ENCODE measurements around the gene SLC26A1.
"Not testable (repeated sequence)": the region's sequence is repeated elsewhere in the genome, so short reads cannot be mapped to it uniquely, and the experiment has no call there.

SLC26A1 gene

DNA sequence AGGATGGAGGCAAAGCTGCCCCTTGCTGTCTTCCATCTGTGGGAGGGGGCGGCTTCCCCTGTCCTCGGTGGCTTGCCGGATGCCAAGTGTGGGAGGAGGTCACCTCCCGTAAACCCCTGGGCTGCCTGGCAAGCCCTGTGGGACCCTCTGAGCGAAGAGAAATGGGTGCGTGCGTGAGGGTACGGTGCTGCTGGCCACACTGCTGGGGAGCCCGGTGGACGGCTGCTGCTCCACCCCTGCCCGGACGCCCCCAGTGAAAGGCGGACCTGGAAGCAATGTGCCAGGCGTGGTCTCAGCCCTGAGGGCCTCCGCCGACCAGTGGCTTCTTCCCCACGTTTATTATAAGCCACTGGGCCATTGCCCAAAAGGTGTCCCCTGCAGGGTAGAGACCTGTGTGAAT, 10.9 kb downstream of the SLC26A1 start:
- Histone ChIP-seq H3K36me3 (ENCODE audit: insufficient read depth, low read depth, low read length) (no peaks in the 10 kb centered on the region), H3K9ac (ENCODE audit: low read depth, low read length) (no peak overlapping the region), H3K4me1 (ENCODE audit: insufficient read depth, low read length) (peaks cover 6% of the 10 kb centered on the region; the same call in 1 of the 2 replicates), H3K4me3 (ENCODE audit: low read length) (no peak overlapping the region), H3K27me3 (ENCODE audit: insufficient read depth, low read length) (peaks cover 38% of the 10 kb centered on the region), H3K27ac (ENCODE audit: low read length) (no peak overlapping the region), H3K9me3 (ENCODE audit: insufficient read depth, low read depth, low read length) (no peaks in the 10 kb centered on the region)

DNA sequence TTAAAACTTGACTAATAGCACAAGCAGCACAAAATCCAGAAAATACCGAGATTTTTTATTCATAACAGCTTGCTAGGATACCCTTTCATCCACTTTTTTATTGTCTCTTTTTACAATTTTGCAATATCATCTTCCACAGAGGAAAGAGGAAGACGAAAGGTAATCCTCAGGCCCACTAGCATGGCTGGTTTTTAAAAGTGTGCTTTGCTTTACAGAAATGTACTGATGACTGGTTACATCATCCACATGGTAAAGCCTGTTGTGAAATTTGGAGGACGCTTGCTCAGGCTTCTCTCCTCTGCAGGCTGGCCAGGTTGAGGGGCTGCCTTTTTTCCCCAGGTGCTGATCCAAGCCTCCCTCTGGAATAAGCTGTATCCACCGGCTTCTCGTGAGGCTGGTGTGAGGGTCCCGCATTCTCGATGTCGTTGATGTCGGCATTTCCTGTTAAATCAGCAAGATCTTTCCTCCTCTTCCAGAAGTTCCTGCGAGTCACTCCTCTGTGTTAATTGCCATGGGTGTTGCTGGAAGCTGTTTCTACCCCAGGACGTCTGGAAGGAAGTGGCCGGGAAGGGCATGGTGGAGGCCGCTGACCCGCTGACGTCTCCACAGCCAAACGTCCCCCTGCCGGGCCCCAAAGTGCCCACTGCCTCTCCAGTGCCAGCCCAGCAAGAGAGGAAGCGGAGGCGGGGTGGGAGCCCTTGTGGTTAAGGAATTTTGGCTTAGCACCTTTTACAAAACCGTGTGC, 14.1 kb downstream of the SLC26A1 start:
- Histone ChIP-seq H3K27ac (ENCODE audit: low read length) (no peak overlapping the region), H3K4me3 (ENCODE audit: low read length) (no peak overlapping the region), H3K4me1 (ENCODE audit: insufficient read depth, low read length) (no peaks in the 10 kb centered on the region), H3K9ac (ENCODE audit: low read depth, low read length) (no peak overlapping the region), H3K9me3 (ENCODE audit: insufficient read depth, low read depth, low read length) (no peaks in the 10 kb centered on the region), H3K27me3 (ENCODE audit: insufficient read depth, low read length) (peaks cover 16% of the 10 kb centered on the region), H3K36me3 (ENCODE audit: insufficient read depth, low read depth, low read length) (no peaks in the 10 kb centered on the region)

DNA sequence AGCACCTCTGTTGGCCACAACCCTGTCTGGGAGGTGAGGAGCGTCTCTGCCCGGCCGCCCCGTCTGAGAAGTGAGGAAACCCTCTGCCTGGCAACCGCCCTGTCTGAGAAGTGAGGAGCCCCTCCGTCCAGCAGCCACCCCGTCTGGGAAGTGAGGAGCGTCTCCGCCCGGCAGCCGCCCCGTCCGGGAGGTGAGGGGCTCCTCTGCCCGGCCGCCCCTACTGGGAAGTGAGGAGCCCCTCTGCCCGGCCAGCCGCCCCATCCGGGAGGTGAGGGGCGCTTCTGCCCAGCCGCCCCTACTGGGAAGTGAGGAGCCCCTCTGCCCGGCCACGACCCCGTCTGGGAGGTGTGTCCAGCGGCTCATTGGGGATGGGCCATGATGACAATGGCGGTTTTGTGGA, 17.2 kb downstream of the SLC26A1 start:
- H3K27me3 ChIP-seq (ENCODE audit: insufficient read depth, low read length): peaks cover 33% of the 10 kb centered on the region
- H3K27ac ChIP-seq (ENCODE audit: low read length); H3K4me3 ChIP-seq (ENCODE audit: low read length); H3K9me3 ChIP-seq (ENCODE audit: insufficient read depth, low read depth, low read length); H3K36me3 ChIP-seq (ENCODE audit: insufficient read depth, low read depth, low read length); H3K4me1 ChIP-seq (ENCODE audit: insufficient read depth, low read length); H3K9ac ChIP-seq (ENCODE audit: low read depth, low read length): not testable (repeated sequence)

DNA sequence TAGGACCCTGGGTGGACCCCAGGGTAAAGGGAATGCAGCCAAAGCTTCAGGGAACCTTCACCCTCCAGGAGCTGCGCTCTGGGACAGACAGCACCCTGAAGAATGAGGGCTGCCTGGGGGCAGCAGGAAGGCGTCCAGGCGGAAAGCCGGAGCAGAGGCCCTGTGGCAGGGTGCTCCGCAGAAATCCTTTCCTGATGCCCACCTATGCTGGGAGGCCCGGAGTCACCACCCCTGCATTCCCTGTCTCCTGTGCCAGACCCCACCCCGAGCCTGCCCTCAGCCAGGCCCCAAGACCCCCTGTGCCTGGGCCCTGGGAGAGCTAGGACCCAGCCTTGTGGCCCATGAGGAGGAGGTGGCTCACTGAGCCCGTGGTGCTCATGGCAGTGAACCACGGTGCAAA, 18.5 kb downstream of the SLC26A1 start:
- Histone ChIP-seq H3K36me3 (ENCODE audit: insufficient read depth, low read depth, low read length) (no peaks in the 10 kb centered on the region), H3K9me3 (ENCODE audit: insufficient read depth, low read depth, low read length) (no peaks in the 10 kb centered on the region), H3K9ac (ENCODE audit: low read depth, low read length) (no peak overlapping the region), H3K4me1 (ENCODE audit: insufficient read depth, low read length) (no peaks in the 10 kb centered on the region), H3K27ac (ENCODE audit: low read length) (no peak overlapping the region), H3K4me3 (ENCODE audit: low read length) (no peak overlapping the region), H3K27me3 (ENCODE audit: insufficient read depth, low read length) (peaks cover 45% of the 10 kb centered on the region)

DNA sequence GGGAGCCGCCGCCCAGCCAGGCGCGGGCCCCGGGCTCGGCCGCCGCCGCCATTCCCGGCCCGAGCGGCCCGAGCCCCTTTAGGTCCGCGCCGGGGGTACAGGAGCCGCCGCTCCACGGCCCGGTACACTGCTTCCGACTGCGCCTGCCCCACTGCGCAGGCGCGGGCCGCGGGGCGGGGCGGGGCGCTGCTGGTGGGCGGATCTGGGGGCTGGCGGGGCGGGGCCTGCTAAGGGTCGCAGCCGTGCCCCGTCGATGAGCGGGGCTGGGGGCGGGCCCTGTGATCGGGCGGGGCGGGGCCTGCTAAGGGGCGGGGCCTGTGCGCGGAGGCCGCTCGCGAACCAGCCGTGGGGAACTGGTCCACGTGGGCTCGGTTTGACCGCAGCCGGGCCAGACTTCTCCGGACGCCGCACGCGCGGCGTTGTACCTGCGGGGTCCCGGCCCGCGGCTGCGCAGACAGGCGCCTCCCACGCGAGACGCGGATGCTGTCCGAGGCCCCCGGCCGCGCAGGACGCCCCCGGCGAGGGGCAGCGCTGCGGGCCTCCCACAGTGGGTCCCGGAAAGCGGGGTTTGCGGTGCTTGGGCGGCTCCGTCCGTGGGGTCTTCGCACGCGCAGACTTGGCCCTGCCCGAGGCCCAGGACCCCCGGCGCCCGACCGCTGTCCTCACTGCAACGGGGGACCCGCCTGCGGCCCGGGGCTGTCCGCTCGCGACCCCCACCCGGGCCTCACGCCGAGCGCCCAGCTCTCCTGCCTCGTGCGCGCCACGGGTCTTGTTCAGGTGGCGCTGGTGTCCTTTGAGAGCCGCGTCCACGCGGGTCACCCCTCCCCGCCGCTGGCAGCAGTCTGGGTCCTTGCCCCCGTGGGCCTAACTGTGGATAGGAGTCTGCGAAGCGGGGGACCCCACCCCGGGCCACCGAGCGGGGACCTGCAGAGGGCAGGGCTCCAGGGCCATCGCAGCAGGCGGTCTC, 19.5 kb downstream of the SLC26A1 start, which contains the start of gene DGKQ:
Gene DGKQ (minus strand): TSS at position 139 of the 967 bp plus-strand sequence. CDS start 87 bp downstream, at position 52.
- H3K9me3 ChIP-seq (ENCODE audit: insufficient read depth, low read depth, low read length): no peaks in the 10 kb centered on the region
- H3K4me1 ChIP-seq (ENCODE audit: insufficient read depth, low read length): no peaks in the 10 kb centered on the region
- H3K4me3 ChIP-seq (ENCODE audit: low read length): peak within 1 kb of the TSS; percentile 66; the same call in 1 of the 2 replicates
- H3K9ac ChIP-seq (ENCODE audit: low read depth, low read length): no peak within 1 kb of the TSS
- no peaks in the 10 kb centered on the region for H3K36me3 ChIP-seq (ENCODE audit: insufficient read depth, low read depth, low read length)
- H3K27ac ChIP-seq (ENCODE audit: low read length): no peak within 1 kb of the TSS
- H3K27me3 ChIP-seq (ENCODE audit: insufficient read depth, low read length): peaks cover 51% of the 10 kb centered on the region

DNA sequence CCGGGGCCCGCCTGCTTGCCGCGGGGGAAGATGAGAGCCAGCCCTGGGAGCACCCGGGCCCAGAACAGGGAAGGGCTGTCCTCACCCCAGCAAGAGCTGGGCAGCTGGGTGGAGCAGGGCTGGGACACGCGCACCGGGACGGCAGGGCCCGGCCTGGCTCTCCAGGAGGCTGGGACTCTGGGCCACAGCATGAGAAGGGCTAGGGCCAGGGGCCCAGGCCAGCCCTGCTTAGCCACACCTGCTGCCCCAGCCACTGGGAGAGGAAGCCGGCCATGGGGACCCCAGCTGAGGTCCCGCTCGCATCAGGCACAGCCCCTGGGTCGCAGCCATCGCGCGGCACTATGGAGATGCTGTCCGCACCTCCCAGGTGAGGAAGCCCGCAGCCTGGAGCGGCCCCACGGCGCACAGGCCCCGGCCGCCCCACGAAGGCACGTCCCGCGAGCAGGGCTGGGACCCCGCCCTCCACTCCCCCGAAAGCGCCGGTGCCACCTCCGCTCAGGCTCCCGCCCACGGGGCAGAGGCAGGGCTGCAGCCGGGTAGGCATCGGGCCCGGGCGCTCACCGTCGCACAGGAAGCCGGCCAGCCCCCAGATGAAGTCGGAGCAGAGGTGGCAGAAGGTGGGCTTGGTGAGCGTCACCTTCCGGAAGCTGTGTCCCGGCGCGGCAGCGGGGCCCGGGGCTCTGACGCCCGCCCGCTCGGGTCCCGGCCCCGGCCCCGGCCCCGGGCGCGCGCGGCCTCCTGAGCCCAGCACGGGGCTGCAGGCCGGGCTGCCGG, 20.4 kb downstream of the SLC26A1 start:
- Histone ChIP-seq H3K4me1 (ENCODE audit: insufficient read depth, low read length) (no peaks in the 10 kb centered on the region), H3K9me3 (ENCODE audit: insufficient read depth, low read depth, low read length) (no peaks in the 10 kb centered on the region), H3K27ac (ENCODE audit: low read length) (no peak overlapping the region), H3K27me3 (ENCODE audit: insufficient read depth, low read length) (peaks cover 57% of the 10 kb centered on the region), H3K4me3 (ENCODE audit: low read length) (peak overlapping the region; percentile 66; the same call in 1 of the 2 replicates), H3K36me3 (ENCODE audit: insufficient read depth, low read depth, low read length) (no peaks in the 10 kb centered on the region), H3K9ac (ENCODE audit: low read depth, low read length) (no peak overlapping the region)

DNA sequence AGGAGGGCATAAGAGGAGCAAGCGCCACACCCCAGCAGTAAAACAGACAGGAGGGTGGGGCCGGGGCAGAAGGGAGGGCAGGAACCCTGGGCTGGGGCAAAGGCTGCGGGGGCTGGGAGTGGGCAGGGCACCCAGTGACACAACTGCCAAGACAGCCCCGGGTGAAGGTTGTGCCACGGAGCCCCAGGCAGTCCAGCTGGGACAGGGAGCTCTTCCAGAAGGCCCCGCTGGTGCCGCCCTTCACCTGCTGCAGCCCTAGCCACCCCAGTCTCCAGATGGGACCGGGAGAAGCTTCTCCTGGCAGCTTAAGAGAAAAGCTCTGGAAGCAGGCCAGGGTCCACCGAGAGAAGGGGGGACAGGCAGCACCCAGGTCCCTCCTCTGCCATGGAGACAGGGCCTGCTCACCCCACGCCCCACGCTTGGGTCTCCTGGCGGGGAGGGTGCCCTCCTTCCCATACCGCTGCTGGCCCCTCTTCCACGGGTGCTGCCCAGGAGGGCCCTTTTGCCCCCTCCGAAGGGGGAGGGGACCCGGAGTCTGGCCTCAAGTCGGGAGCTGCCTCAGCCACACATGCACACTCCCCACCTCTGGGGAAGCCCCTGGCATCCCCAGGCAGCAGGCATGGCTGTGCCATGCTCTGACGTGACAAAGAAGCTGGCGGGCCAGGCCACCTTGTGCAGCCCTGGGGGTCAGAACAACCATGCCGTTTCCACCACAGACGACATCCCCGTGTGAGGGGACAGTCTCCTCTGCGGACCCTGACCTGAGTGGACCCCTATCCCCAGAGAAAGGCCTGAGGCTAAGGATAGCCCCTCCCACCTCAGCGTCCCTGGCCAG, 21.3 kb downstream of the SLC26A1 start:
- Histone ChIP-seq H3K9ac (ENCODE audit: low read depth, low read length) (no peak overlapping the region), H3K27me3 (ENCODE audit: insufficient read depth, low read length) (peaks cover 67% of the 10 kb centered on the region), H3K27ac (ENCODE audit: low read length) (no peak overlapping the region), H3K4me1 (ENCODE audit: insufficient read depth, low read length) (no peaks in the 10 kb centered on the region), H3K36me3 (ENCODE audit: insufficient read depth, low read depth, low read length) (no peaks in the 10 kb centered on the region), H3K4me3 (ENCODE audit: low read length) (no peak overlapping the region; the same call in 1 of the 2 replicates), H3K9me3 (ENCODE audit: insufficient read depth, low read depth, low read length) (no peaks in the 10 kb centered on the region)

DNA sequence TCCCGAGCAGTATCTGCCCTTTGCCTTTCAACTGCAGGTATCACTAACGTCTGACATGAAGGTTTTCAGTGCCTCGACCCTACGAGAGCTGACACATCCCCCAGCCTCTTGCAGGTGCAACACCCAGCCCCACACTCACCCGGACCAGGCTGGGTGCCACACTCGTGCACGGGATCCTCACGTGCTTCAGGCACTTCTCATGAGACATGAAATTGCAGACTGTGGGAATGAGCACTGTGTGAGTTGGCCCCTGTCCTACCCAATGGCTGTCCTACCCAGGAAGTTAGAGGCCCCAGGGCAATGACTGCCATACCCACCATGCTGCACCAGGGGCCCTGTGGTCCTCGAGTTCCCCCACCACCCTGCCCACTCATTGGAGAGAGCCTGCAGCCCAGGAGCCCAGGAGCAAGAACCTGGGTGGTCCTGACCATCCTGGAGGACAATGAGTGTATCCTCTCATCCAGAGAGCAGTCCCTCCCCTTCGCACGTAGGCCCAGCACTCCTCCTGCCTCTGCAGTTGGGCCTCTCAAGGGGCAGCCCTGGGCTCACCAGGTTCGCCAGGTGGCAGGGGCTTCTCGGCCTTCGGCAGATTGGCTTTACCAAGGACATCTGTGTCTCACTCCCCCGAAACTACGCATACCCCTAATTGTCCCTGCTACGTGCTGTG, 22.2 kb downstream of the SLC26A1 start:
- Histone ChIP-seq H3K9ac (ENCODE audit: low read depth, low read length) (no peak overlapping the region), H3K27ac (ENCODE audit: low read length) (no peak overlapping the region), H3K27me3 (ENCODE audit: insufficient read depth, low read length) (peaks cover 67% of the 10 kb centered on the region), H3K36me3 (ENCODE audit: insufficient read depth, low read depth, low read length) (no peaks in the 10 kb centered on the region), H3K4me1 (ENCODE audit: insufficient read depth, low read length) (no peaks in the 10 kb centered on the region), H3K9me3 (ENCODE audit: insufficient read depth, low read depth, low read length) (no peaks in the 10 kb centered on the region), H3K4me3 (ENCODE audit: low read length) (no peak overlapping the region)

DNA sequence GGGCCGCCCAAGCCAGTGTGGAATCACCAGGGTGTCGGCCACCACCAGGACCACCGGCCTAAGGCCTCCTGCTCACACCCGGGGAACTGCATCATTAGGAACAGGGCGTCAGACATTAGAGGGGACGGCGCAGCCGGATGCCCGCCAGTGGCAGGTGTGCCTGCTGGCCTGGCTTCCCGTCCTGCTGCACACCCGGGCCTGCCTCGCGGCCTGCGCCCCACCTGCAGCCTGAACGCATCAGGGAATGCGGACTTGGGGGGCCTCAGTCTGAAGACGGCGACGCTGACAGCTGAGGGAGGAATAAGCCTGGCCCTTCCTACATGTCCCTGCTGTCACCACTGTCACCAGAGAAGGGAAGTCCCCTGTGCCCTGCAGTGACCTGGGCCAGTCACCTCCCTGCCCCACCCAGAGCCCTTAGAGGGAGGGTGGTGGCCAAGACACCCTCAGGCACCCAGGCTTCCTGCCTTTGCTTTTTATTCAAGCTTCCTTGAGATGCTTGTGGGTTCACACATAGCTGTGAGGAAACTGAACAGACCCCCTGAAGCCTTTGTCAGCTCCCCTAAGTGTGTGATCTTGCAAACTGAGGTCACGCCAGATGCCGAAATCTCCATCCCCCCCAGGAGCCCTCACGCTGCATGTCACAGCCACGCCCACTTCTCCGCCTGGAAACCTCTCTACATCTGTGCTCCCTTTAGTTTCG, 23.0 kb downstream of the SLC26A1 start:
- Histone ChIP-seq H3K36me3 (ENCODE audit: insufficient read depth, low read depth, low read length) (no peaks in the 10 kb centered on the region), H3K9me3 (ENCODE audit: insufficient read depth, low read depth, low read length) (no peaks in the 10 kb centered on the region), H3K4me3 (ENCODE audit: low read length) (no peak overlapping the region), H3K27me3 (ENCODE audit: insufficient read depth, low read length) (peaks cover 67% of the 10 kb centered on the region), H3K27ac (ENCODE audit: low read length) (no peak overlapping the region), H3K9ac (ENCODE audit: low read depth, low read length) (no peak overlapping the region), H3K4me1 (ENCODE audit: insufficient read depth, low read length) (no peaks in the 10 kb centered on the region)

Data from iPS-20b (cell line).